Measurements from ENCODE around the gene TLR6. TPM values are rescaled to one million over a fixed set of nuclear protein-coding genes. Genes with fewer than 3 reads are reported as not detected.

Gene TLR6
- polyA plus RNA-seq, 1 of the 3 experiments (the other 2 are of a cell fraction): 0.10 TPM

DNA sequence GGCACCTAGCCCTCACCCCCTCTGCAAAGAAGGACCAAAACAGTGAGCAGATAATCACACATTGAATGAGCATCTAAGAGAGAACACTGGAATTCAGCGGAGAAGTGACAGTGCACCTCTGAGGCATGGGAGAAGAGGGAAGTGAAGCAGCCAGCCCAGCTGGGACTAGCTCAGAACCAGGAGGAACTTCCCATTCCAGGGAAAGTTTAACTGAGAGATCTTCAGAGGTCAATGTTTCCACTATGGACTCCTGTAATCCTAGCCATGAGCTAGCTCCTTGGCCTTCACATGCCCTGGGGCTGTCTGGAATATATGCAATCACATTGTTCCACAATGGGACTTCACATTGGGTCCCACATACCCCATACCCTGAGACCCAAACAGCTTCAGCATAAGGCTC, 24.4 kb downstream of the TLR6 start (continued):
- TF ChIP-seq TAF1 (IDR thresholded peaks at IDR 0.05; ENCODE audit: borderline replicate concordance, low read depth, low read length) (no peak), GATA2 (CRISPR knock-in tag; IDR thresholded peaks at IDR 0.05) (no peak), FOXM1 (IDR thresholded peaks at IDR 0.05; ENCODE audit: low read depth) (no peak)
- TF ChIP-seq, protein P1, sequence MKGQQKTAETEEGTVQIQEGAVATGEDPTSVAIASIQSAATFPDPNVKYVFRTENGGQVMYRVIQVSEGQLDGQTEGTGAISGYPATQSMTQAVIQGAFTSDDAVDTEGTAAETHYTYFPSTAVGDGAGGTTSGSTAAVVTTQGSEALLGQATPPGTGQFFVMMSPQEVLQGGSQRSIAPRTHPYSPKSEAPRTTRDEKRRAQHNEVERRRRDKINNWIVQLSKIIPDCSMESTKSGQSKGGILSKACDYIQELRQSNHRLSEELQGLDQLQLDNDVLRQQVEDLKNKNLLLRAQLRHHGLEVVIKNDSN (IDR thresholded peaks at IDR 0.05; ENCODE audit: borderline replicate concordance, low read depth): no peak
- TF ChIP-seq, protein P2, sequence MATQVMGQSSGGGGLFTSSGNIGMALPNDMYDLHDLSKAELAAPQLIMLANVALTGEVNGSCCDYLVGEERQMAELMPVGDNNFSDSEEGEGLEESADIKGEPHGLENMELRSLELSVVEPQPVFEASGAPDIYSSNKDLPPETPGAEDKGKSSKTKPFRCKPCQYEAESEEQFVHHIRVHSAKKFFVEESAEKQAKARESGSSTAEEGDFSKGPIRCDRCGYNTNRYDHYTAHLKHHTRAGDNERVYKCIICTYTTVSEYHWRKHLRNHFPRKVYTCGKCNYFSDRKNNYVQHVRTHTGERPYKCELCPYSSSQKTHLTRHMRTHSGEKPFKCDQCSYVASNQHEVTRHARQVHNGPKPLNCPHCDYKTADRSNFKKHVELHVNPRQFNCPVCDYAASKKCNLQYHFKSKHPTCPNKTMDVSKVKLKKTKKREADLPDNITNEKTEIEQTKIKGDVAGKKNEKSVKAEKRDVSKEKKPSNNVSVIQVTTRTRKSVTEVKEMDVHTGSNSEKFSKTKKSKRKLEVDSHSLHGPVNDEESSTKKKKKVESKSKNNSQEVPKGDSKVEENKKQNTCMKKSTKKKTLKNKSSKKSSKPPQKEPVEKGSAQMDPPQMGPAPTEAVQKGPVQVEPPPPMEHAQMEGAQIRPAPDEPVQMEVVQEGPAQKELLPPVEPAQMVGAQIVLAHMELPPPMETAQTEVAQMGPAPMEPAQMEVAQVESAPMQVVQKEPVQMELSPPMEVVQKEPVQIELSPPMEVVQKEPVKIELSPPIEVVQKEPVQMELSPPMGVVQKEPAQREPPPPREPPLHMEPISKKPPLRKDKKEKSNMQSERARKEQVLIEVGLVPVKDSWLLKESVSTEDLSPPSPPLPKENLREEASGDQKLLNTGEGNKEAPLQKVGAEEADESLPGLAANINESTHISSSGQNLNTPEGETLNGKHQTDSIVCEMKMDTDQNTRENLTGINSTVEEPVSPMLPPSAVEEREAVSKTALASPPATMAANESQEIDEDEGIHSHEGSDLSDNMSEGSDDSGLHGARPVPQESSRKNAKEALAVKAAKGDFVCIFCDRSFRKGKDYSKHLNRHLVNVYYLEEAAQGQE (IDR thresholded peaks at IDR 0.05; ENCODE audit: low read depth, low read length): no peak

DNA sequence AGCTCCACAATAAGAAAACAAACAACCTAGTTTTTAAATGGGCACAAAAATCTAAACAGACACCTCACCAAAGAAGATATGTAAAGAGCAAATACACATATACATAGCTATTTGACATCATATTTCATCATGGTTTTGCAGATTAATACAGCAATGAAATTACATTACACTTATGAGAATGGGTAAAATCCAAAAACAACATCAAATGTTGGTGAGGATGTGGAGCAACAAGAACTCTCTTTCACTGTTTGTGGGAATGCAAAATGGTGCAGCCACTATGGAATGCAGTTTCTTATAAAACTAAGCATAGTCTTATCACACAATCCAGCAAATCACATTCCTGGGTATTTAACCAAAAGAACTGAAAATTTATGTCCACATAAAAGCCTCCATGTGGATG, 25.0 kb downstream of the TLR6 start:
- H3K27ac ChIP-seq (ENCODE audit: low read depth in 2 of 2, low read length in 1 of 2): no peak overlapping the region
- no peaks in the 10 kb centered on the region for H3K36me3 ChIP-seq (replicated peaks in 1 of 2; ENCODE audit: control insufficient read depth in 1 of 2, insufficient read depth in 2 of 2, low read length in 1 of 2)
- no peak overlapping the region for H3K9ac ChIP-seq
- POLR2A ChIA-PET: interaction anchor here (0.5 kb wide), 1 partner anchor 619 kb away, joined by 3 read pairs; no protein-coding TSS in a partner anchor
- no peaks in the 10 kb centered on the region for H3F3A ChIP-seq (replicated peaks; ENCODE audit: insufficient read depth)
- no peaks in the 10 kb centered on the region for H4K20me1 ChIP-seq (ENCODE audit: insufficient read depth)
- CTCF ChIA-PET: interaction anchor here (0.6 to 1.8 kb wide), 5 partner anchors 10 to 102 kb away, joined by 3 to 6 read pairs (median 3); no protein-coding TSS in a partner anchor
- H3K9me3 ChIP-seq: peaks cover 22% of the 10 kb centered on the region
- no peaks in the 10 kb centered on the region for H3K9me2 ChIP-seq
- no peak overlapping the region for H2AFZ ChIP-seq (ENCODE audit: low read depth)
- H3K4me2 ChIP-seq: no peak overlapping the region
- H3K4me3 ChIP-seq (ENCODE audit: low read depth in 2 of 2, low read length in 1 of 2): no peak overlapping the region
- H3K4me1 ChIP-seq (ENCODE audit: control insufficient read depth in 1 of 2, insufficient read depth in 2 of 2, low read depth in 1 of 2, low read length in 1 of 2): no peaks in the 10 kb centered on the region
- DNase-seq: no peak
- H3K27me3 ChIP-seq (ENCODE audit: insufficient read depth): no peaks in the 10 kb centered on the region
- H3K79me2 ChIP-seq (ENCODE audit: insufficient read depth): no peaks in the 10 kb centered on the region
- no peak for TF ChIP-seq EP300 (IDR thresholded peaks at IDR 0.05; ENCODE audit: borderline replicate concordance in 1 of 2, low read depth in 1 of 2, low read length in 1 of 2)
- no peak for TF ChIP-seq RFX5 (IDR thresholded peaks at IDR 0.05; ENCODE audit: low read length)
- TF ChIP-seq, protein P1 (IDR thresholded peaks at IDR 0.05; ENCODE audit: borderline replicate concordance, low read depth): no peak
- no peak for TF ChIP-seq RXRA (IDR thresholded peaks at IDR 0.05; ENCODE audit: borderline replicate concordance, low read depth)
- TF ChIP-seq SIN3A (IDR thresholded peaks at IDR 0.05; ENCODE audit: borderline replicate concordance, low read depth, low read length): no peak
- TF ChIP-seq ELF1 (IDR thresholded peaks at IDR 0.05): no peak
- TF ChIP-seq FOSL2 (IDR thresholded peaks at IDR 0.05; ENCODE audit: borderline replicate concordance, low read depth): no peak
- TF ChIP-seq, protein P3, sequence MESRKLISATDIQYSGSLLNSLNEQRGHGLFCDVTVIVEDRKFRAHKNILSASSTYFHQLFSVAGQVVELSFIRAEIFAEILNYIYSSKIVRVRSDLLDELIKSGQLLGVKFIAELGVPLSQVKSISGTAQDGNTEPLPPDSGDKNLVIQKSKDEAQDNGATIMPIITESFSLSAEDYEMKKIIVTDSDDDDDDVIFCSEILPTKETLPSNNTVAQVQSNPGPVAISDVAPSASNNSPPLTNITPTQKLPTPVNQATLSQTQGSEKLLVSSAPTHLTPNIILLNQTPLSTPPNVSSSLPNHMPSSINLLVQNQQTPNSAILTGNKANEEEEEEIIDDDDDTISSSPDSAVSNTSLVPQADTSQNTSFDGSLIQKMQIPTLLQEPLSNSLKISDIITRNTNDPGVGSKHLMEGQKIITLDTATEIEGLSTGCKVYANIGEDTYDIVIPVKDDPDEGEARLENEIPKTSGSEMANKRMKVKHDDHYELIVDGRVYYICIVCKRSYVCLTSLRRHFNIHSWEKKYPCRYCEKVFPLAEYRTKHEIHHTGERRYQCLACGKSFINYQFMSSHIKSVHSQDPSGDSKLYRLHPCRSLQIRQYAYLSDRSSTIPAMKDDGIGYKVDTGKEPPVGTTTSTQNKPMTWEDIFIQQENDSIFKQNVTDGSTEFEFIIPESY (IDR thresholded peaks at IDR 0.05; ENCODE audit: borderline replicate concordance, low read depth): no peak
- TF ChIP-seq, protein P4, sequence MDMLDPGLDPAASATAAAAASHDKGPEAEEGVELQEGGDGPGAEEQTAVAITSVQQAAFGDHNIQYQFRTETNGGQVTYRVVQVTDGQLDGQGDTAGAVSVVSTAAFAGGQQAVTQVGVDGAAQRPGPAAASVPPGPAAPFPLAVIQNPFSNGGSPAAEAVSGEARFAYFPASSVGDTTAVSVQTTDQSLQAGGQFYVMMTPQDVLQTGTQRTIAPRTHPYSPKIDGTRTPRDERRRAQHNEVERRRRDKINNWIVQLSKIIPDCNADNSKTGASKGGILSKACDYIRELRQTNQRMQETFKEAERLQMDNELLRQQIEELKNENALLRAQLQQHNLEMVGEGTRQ (IDR thresholded peaks at IDR 0.05; ENCODE audit: borderline replicate concordance, low read depth, low read length): no peak
- no peak for TF ChIP-seq NRF1 (IDR thresholded peaks at IDR 0.05; ENCODE audit: low read depth, low read length)
- TF ChIP-seq FOXJ3 (CRISPR knock-in tag; IDR thresholded peaks at IDR 0.05): no peak
- no peak for TF ChIP-seq NFIC (IDR thresholded peaks at IDR 0.05; ENCODE audit: borderline replicate concordance)
- no peak for TF ChIP-seq JUND (IDR thresholded peaks at IDR 0.05)
- TF ChIP-seq RCOR1 (IDR thresholded peaks at IDR 0.05; ENCODE audit: low read length): no peak
- TF ChIP-seq MEF2A (IDR thresholded peaks at IDR 0.05; ENCODE audit: borderline replicate concordance, low read depth): no peak
- TF ChIP-seq, protein P2 (IDR thresholded peaks at IDR 0.05; ENCODE audit: low read depth, low read length): no peak

All from SK-N-SH (cell line).